BE2C (cell line): ENCODE results near the gene C11orf21.
"Not testable (repeated sequence)": the region's sequence is repeated elsewhere in the genome, so short reads cannot be mapped to it uniquely, and the experiment has no call there.

Source experiments
- DNase-seq: peaks from one replicate; pipeline ENCODE4 v3.0.0-alpha.2; 2020
- H3K27me3 ChIP-seq: fragments of 250-450 bp; sonication (Bioruptor Pico); 2 replicates; pipeline ENCODE4 v1.5.1; 2020; ENCODE audit warnings: mild to moderate bottlenecking
- H3K36me3 ChIP-seq: fragments of 250-450 bp; sonication (Bioruptor Pico); 2 replicates; pipeline ENCODE4 v1.5.1; 2020; ENCODE audit warnings: mild to moderate bottlenecking
- H3K4me1 ChIP-seq: fragments of 250-450 bp; sonication (Bioruptor Pico); 2 replicates; pipeline ENCODE4 v1.5.1; 2020
- H3K4me3 ChIP-seq: 2 replicates; pipeline ENCODE4 v1.5.1; 2011; ENCODE audit warnings: low read depth, low read length
- H3K9me3 ChIP-seq: fragments of 250-450 bp; sonication (Bioruptor Pico); 2 replicates; pipeline ENCODE4 v1.5.1; 2020
- CTCF ChIP-seq: IDR thresholded peaks from 2 replicates; pipeline ENCODE4 v1.5.1; 2012; ENCODE audit warnings: mild to moderate bottlenecking, low read depth, low read length

C11orf21 gene

GRCh38 chr11:2345050-2345449 lies 43.3 kb upstream of the C11orf21 start:
- Histone ChIP-seq H3K9me3 (no peaks in the 10 kb centered on the region), H3K4me1 (no peaks in the 10 kb centered on the region), H3K27me3 (no peaks in the 10 kb centered on the region), H3K4me3 (no peak overlapping the region), H3K36me3 (no peaks in the 10 kb centered on the region)
- TF ChIP-seq CTCF: no peak
- DNase-seq: no peak

DNA sequence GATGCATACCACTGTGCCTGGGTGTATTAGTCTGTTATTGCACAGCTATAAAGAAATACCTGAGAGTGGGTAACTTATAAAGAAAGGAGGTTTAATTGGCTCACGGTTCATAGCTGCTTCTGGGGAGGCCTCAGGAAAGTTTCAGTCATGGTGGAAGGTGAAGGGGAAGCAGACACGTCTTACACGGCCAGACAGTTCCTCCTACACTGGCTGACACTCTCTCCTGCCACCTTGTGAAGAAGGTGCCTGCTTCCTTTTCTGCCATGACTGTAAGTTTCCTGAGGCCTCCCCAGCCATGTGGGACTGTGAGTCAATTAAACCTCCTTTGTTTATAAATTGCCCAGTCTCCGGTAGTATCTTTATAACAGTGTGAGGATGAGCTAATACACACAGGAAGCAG lies 41.8 kb upstream of the C11orf21 start:
- H3K4me1 ChIP-seq: no peaks in the 10 kb centered on the region
- TF ChIP-seq CTCF: no peak
- no peaks in the 10 kb centered on the region for H3K27me3 ChIP-seq
- no peak overlapping the region for H3K4me3 ChIP-seq
- H3K9me3 ChIP-seq: no peaks in the 10 kb centered on the region
- H3K36me3 ChIP-seq: no peaks in the 10 kb centered on the region
- no peak for DNase-seq

GRCh38 chr11:2342981-2343380 lies 41.3 kb upstream of the C11orf21 start:
- no peak for TF ChIP-seq CTCF
- Histone ChIP-seq H3K36me3 (no peaks in the 10 kb centered on the region), H3K4me3 (no peak overlapping the region), H3K4me1 (no peaks in the 10 kb centered on the region), H3K9me3 (no peaks in the 10 kb centered on the region), H3K27me3 (no peaks in the 10 kb centered on the region)
- no peak for DNase-seq

DNA sequence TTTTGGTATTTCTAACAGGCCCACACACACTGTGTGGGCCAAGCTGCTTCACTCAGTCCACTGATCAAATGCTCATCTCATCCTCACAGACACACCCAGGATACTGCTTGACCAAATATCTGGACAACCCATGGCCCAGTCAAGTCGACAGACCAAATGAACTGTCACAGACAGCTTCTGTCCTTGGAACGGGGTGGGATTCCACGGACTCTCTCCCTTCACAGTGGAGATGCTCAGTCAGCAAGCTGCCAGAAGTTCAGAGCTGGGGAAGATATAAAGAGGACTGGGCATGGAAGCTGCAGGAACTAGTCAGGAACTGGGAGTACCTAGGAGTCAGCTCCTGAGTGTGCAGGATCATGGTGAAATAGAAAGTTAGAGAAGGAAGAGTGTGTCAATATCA lies 40.8 kb upstream of the C11orf21 start:
- no peak for TF ChIP-seq CTCF
- Histone ChIP-seq H3K9me3 (no peaks in the 10 kb centered on the region), H3K27me3 (no peaks in the 10 kb centered on the region), H3K4me1 (no peaks in the 10 kb centered on the region), H3K4me3 (no peak overlapping the region), H3K36me3 (no peaks in the 10 kb centered on the region)
- DNase-seq: no peak

DNA sequence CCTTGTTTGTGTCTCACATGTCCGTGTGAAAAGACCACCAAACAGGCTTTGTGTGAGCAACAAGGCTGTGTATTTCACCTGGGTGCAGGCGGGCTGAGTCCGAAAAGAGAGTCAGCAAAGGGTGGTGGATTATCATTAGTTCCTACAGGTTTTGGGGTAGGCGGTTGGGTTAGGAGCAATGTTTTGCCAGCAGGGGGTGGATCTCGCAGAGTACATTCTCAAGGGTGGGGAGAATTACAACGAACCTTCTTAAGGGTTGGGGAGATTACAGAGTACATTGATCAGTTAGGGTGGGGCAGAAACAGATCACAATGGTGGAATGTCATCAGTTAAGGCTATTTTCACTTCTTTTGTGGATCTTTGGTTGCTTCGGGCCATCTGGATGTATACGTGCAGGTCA lies 37.0 kb upstream of the C11orf21 start:
- not testable (repeated sequence) for DNase-seq, H3K9me3 ChIP-seq, H3K27me3 ChIP-seq, H3K4me1 ChIP-seq, H3K36me3 ChIP-seq, H3K4me3 ChIP-seq

DNA sequence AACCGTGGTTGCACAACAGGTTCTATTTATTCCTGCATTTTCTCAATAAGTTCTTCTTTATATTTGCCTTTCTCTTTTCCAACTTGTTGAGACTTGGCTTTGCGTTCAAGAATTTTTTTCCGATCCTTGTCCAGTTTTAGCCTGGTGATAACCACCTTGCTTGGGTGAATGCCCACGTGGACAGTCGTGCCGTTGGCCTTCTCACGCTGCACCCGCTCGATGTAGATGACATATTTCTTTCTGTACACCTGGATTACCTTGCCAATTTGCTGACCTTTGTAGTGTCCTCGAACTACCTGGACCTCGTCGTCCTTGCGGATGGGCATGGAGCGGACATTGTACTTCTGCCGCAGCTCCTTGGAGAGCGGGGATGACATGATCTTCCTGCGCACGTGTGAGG lies 33.6 kb upstream of the C11orf21 start:
- not testable (repeated sequence) for H3K9me3 ChIP-seq, H3K4me3 ChIP-seq, H3K36me3 ChIP-seq, H3K27me3 ChIP-seq, DNase-seq, H3K4me1 ChIP-seq

DNA sequence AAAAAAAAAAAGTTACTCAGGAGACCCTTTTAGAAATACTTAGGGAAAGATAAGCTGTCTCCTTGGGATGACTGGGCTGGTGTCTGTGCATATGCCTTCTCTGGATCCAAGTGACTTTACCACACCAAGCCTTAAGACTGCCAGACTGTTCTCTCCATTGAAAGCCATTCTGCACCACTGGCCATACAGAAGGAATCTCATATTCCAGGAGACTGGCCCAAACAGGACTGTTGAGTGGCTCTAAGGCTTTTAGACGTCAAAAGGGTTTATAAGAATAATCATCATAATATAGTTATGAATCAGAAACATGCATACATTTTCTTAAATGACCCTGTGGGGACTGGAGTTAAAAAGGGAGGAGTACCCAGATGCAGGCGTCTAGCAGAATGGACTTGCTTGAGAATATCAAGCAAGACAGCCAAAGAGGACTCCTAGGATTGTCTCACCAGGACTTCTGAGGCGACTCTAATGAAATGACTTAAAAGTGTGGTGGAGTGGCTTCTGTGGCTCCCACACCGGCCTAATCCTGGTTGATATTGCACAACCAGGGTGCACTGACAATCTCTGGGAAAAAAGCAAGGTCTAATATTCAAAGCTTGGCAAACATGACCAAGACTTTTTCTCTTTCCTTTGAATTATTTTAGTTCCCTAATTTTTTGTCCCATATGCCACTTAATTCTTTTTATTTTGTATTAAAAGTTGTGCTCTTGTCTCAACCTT lies 31.9 kb upstream of the C11orf21 start:
- H3K4me1 ChIP-seq, H3K27me3 ChIP-seq, H3K36me3 ChIP-seq, H3K4me3 ChIP-seq, DNase-seq, H3K9me3 ChIP-seq: not testable (repeated sequence)

DNA sequence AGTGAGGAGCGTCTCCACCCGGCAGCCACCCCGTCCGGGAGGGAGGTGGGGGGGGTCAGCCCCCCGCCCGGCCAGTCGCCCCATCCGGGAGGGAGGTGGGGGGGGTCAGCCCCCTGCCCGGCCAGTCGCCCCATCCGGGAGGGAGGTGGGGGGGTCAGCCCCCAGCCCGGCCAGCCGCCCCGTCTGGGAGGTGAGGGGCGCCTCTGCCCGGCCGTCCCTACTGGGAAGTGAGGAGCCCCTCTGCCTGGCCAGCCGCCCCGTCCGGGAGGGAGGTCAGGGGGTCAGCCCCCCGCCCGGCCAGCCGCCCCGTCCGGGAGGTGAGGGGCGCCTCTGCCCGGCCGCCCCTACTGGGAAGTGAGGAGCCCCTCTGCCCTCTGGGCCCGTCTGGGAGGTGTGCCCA lies 30.9 kb upstream of the C11orf21 start:
- not testable (repeated sequence) for DNase-seq, H3K4me1 ChIP-seq, H3K36me3 ChIP-seq, H3K9me3 ChIP-seq, H3K4me3 ChIP-seq, H3K27me3 ChIP-seq
